Stimulated activated CD4-positive, alpha-beta T cell treated with anti-CD3 and anti-CD28 coated beads, Interleukin-12 subunit alpha, Interleukin-12 subunit beta, amount 100 ng/mL, for 48 hours (primary cell): ENCODE results near the gene SLC46A2.
A peak's percentile ranks its signal among the peaks of the same experiment; 100 is the strongest.

ENCODE experiments used
- DNase-seq, 3 donors: peaks; one replicate each; pipeline ENCODE4 v3.0.0-alpha.2; 2020; ENCODE audit warnings: low read depth in 2 of 3, low spot score in 1 of 3

SLC46A2 gene, protein sequence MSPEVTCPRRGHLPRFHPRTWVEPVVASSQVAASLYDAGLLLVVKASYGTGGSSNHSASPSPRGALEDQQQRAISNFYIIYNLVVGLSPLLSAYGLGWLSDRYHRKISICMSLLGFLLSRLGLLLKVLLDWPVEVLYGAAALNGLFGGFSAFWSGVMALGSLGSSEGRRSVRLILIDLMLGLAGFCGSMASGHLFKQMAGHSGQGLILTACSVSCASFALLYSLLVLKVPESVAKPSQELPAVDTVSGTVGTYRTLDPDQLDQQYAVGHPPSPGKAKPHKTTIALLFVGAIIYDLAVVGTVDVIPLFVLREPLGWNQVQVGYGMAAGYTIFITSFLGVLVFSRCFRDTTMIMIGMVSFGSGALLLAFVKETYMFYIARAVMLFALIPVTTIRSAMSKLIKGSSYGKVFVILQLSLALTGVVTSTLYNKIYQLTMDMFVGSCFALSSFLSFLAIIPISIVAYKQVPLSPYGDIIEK

DNA sequence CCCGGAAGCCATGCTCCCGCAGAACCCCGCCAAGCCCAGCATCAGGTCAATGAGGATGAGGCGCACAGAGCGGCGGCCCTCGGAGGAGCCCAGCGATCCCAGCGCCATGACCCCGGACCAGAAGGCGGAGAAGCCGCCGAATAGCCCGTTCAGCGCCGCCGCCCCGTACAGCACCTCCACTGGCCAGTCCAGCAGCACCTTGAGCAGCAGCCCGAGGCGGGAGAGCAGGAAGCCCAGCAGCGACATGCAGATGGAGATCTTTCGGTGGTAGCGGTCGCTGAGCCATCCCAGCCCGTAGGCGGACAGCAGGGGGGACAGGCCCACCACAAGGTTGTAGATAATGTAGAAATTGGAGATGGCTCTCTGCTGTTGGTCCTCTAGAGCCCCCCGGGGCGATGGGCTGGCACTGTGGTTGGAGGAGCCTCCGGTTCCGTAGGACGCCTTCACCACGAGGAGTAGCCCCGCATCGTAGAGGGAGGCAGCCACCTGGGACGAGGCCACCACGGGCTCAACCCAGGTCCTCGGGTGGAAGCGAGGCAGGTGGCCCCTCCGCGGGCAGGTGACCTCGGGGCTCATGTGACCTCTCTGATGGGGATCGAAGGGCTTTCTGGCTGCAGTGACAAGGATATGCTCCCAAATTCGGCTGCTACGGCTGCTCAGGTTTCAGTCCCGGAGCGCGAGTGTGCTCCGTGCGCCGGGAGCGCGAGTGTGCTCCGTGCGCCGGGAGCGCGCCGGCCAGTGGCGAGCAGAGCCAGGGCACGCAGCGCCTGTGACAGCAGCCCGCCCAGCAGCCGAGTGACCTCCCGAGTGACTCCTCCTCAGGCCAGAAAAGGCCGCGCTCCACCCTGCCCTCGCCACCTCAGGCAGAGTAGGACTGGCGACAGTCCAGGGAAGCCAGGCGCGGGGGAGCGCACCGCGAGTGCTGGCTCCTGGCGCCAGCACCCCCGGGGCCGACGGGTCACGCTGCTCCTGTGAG is at the start of gene SLC46A2:
Gene SLC46A2, minus strand, starts transcription at position 771 of the 976 bp plus-strand sequence. Its CDS starts 195 bp downstream, at position 576.
- DNase-seq, result no peak

GRCh38 chr9:112939418-112939817 is 48.7 kb upstream of the SLC46A2 start:
- DNase-seq, result no peak

DNA sequence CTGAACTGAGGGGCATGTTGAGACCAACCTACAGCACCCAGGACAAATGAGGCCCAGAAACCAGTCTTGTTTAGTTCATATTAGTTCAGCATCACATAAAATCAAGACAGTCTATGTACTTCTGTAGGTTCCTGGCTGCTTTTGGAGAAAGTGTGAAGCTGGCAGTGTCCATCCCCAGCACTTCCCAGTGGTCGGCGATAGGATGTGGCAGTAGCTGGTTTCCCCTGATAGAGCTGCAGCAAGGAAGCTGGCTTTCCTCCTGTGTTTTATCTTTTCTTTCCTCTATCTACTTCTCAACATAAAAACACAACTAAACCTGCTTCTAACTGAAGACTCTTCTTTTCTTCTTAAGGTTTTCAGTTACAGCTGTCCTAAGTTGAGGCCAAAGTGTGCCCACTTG is 43.0 kb upstream of the SLC46A2 start:
- DNase-seq, result no peak

GRCh38 chr9:112925058-112925641 is 34.5 kb upstream of the SLC46A2 start:
- DNase-seq, result peak in 1 of 3 donors; percentile 3

- DNase-seq, result no peak
Observed at GRCh38 chr9:112921549-112921948, 30.9 kb upstream of the SLC46A2 start.

DNA sequence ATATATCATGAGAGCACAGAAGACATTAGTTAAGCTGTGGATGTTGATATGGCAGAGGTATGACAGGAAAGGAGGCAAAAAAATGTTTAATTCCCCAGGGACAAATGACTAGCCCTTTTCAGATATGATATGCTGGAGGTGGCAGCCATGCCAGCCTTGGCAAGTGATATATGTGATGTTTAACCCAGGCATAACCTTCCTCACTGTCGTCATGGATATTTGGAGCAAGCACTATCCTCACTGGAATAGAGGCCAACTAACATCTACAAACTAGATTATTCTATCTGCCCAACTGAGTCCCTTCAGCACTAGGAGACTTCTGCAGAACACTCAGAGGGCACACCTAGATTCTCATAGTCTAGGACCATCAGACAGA is 27.3 kb upstream of the SLC46A2 start:
- DNase-seq, result no peak

DNA sequence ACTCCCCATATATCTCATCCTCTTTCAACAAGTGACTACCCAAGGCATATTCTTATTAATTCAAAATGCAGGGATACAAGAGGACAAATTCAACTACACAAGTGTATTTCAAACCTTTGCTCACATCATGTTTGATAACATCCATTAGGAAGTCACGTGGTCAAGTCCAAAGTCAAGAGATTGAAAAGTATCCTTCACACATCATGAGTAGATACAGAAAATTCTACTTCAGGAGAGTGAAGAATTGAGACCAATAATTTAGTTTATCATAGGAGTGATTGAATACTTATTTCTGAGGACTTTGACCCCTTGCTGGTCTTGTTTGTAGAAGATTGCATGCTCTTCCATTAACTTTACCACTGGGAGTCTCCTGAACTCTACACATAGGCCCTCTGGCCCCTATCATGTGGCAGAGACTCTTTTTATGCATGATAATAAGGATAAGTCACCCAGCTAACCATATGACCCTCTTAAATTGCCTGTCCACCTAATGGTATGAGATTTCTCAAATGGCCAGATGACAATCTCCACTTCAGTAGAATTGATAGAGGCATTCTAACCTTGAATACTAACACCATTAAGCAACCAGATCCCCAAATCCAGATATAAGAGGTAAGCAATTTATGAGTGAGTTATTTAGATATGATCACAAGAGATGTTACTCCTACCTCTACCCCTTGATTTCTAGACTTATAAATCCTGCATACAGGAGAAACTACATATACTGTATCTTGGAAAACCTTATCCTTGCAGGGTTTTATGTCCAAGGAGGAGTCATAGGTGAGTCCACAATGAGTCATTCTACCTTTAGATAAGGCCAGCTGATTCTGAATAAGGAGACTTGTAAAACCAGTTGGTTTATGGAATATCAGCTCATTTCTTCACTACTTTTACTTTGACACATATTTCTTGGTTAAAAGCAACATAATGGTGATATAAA is 26.6 kb upstream of the SLC46A2 start:
- DNase-seq, result no peak

DNA sequence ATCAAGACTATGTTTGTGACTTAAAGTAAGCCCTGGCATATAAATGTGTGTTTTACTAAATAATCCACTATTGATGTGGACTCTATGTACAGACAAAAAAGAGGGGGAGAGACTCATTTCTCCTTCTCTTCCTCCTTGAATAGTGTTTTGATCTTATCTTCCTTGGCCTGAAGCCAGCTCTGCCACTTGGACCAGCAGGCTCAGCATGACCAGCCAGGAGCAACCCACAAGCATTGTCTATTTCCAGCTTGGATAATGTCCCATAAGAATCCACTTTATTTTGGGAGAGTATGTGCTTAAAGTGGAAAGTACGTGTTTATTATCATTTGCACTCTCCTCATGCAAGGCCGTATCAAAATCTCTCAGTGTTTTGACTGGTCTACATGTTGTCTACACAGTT is 23.8 kb upstream of the SLC46A2 start:
- DNase-seq, result no peak

- no peak for DNase-seq
Observed at GRCh38 chr9:112913326-112913725, 22.6 kb upstream of the SLC46A2 start.

- DNase-seq, result no peak
Observed at GRCh38 chr9:112912636-112913035, 22.0 kb upstream of the SLC46A2 start.

- no peak for DNase-seq
Observed at GRCh38 chr9:112911736-112912135, 21.1 kb upstream of the SLC46A2 start.

DNA sequence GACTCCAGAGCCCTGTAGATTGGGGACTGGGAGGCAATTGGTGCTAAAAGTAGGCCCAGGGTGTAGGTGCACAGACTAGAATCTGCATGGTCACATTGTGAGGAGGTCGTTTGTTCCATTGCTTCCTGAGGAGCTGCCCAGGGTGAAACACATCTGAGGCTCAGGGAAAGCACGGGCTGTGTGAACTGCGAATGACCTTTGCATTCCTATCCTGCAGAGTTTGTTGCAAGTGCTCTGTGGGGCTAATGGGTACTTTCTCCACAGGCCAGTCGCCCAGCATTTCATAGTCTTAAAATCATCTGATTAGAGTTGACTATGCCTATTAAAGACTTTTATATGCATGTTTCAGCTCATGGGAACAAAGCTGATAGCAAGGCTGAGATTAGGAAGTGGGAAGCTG is 14.4 kb upstream of the SLC46A2 start:
- DNase-seq, result no peak

DNA sequence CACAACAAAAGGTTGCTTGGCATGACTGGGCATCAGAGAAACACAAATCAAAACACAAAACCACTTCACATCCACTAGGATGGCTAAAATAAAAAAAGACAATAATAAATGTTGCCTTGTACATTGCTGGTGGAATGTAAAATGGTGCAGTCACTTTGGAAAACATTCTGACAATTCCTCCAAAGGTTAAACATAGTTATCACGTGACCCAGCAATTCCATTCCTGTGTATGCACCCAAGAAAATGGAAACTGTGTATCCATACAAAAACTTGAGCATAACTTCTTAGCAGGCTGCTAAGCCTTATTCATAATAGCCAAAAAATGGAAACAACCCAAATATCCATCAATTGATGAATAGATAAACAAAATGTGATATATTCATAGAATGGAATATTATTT is 10.2 kb upstream of the SLC46A2 start:
- DNase-seq, result no peak

- no peak for DNase-seq
Observed at GRCh38 chr9:112900488-112900887, 9.8 kb upstream of the SLC46A2 start.

- DNase-seq, result no peak
Observed at GRCh38 chr9:112898872-112899311, 8.2 kb upstream of the SLC46A2 start.

GRCh38 chr9:112896131-112896530 is 5.5 kb upstream of the SLC46A2 start:
- DNase-seq, result no peak

GRCh38 chr9:112894699-112895098 is 4.0 kb upstream of the SLC46A2 start:
- no peak for DNase-seq

GRCh38 chr9:112894041-112894440 is 3.4 kb upstream of the SLC46A2 start:
- no peak for DNase-seq

DNA sequence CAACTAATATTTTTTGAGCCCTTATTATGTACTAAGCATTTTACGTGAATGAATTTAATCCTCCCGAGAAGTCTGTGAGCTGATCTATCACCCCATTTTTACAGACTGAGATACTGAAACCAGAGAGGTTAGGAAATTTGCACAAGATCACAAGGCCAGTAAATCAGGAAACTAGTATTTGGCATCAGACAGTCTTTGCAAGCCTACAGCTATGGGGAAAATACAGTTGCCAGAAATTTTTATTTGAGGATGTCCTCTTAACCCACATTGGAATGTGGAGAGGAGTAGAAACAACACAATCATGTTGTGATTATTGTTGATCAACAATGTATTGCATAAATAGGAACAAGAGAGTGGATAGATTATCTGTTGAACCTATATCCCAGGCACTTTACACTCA is 2.3 kb upstream of the SLC46A2 start:
- DNase-seq, result no peak

DNA sequence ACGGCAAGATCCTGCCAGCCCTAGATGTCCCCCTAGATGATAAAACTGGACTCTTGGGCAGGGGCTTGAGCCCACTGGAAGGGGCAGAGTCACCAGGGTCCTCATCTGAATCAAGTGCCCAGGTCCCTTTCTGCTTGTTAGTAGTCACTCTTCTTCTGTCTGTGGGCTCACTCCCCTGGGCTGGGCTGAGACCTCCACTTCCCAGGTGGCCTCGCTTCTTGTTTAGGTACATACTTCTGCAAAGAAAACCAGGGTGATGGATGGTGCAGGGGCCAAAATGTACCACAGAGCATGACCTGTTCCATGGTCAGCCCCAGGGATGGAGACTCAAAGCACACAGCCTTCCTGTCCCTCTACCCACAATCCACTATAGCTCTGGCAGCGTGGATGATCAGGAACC is 845 bp upstream of the SLC46A2 start:
- DNase-seq, result no peak
